Measurements from ENCODE around the gene IQCE. TPM values are rescaled to one million over a fixed set of nuclear protein-coding genes. Genes with fewer than 3 reads are reported as not detected.
"Not testable (repeated sequence)": the region's sequence is repeated elsewhere in the genome, so short reads cannot be mapped to it uniquely, and the experiment has no call there.

IQCE gene
- total and polyA plus RNA-seq, 11 donors, result 5.0 to 14.1 (median 10.3) TPM

DNA sequence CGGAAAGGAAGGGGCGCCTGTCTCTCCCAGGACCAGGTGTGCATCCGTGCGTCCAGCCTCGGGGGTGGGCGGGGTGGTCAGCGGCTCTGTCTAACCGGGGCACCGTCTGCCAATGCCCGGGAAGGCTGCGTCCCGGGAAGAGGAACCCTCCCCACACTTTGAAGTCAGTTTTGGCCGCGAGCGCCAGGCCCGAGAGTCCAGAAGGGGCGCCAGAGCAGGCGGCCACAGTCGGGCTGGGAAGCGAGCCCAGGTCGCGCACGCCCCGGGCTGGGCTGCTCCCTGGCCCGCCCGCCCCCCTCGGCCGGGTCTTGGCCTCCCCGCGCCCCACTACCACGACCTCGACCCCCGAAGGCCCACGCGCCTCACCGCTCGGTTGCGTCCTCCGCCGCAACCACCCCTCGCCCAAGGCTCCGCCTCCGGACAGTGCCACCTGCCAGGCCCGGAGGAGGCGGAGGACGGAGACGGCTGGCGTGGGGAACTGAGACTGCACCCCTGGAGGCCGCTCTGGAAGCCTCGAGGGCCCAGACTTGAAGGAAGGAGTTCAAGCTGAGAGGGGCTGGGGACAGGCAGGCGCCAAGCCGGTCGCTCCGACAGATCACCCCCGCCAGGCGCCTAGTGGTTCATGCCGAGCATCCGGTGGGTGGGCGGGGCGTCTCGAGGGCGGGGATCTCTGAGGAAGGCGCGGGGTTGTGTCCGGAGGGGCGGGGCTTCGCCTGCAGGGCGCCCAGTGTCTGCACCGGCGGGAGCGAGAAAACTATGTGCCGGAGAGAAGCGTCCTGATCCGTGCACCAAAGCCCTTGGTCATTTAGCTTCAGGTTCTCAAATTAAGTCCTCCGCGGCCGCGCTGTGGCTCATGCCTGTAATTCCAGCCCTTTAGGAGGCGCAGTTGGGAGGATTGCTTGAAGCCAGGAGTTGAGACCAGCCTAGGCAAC, 3.4 kb upstream of the IQCE start, which contains the start of gene BRAT1:
Gene BRAT1 (minus strand): TSS at position 404 of the 932 bp plus-strand sequence. CDS start 1,093 bp downstream, outside the sequence.
- intact Hi-C loops (cut with DNase I), result loop anchor here in 4 of 10 donors (2.0 to 10.0 kb wide), 6 partner anchors 33 to 153 kb away; partner anchors contain the start of genes GRIFIN (in 2 of the 4), TTYH3 (in 2 of the 4) and CHST12 (in 1 of the 4)
- peak within 1 kb of the TSS; percentile 94 to 100 (median 99) for H3K27ac ChIP-seq
- no peaks in the 10 kb centered on the region for H3K9me3 ChIP-seq
- H3K27me3 ChIP-seq, result no peaks in the 10 kb centered on the region
- peak; percentile 97 to 99 (median 98) for DNase-seq
- TF ChIP-seq, protein P1, sequence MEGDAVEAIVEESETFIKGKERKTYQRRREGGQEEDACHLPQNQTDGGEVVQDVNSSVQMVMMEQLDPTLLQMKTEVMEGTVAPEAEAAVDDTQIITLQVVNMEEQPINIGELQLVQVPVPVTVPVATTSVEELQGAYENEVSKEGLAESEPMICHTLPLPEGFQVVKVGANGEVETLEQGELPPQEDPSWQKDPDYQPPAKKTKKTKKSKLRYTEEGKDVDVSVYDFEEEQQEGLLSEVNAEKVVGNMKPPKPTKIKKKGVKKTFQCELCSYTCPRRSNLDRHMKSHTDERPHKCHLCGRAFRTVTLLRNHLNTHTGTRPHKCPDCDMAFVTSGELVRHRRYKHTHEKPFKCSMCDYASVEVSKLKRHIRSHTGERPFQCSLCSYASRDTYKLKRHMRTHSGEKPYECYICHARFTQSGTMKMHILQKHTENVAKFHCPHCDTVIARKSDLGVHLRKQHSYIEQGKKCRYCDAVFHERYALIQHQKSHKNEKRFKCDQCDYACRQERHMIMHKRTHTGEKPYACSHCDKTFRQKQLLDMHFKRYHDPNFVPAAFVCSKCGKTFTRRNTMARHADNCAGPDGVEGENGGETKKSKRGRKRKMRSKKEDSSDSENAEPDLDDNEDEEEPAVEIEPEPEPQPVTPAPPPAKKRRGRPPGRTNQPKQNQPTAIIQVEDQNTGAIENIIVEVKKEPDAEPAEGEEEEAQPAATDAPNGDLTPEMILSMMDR (IDR thresholded peaks at IDR 0.05), result peak in 9 of 12 donors; percentile 12 to 67 (median 52)
- peak in 1 of 2 donors; percentile 71 for TF ChIP-seq POLR2A (IDR thresholded peaks at IDR 0.05)
- H3K4me1 ChIP-seq, result peaks cover 0 to 55% (median 29%) of the 10 kb centered on the region in 12 donors
- H3K4me3 ChIP-seq, result peak within 1 kb of the TSS; percentile 66 to 99 (median 88)
- peak; percentile 92 to 96 (median 93) for ATAC-seq
- H3K36me3 ChIP-seq, result peaks cover 0 to 30% (median 3%) of the 10 kb centered on the region in 9 donors
- WGBS, 4 donors, result 0 to 1% (median 0%) methylated on average over 42 to 79 of the region's 79 CpGs

DNA sequence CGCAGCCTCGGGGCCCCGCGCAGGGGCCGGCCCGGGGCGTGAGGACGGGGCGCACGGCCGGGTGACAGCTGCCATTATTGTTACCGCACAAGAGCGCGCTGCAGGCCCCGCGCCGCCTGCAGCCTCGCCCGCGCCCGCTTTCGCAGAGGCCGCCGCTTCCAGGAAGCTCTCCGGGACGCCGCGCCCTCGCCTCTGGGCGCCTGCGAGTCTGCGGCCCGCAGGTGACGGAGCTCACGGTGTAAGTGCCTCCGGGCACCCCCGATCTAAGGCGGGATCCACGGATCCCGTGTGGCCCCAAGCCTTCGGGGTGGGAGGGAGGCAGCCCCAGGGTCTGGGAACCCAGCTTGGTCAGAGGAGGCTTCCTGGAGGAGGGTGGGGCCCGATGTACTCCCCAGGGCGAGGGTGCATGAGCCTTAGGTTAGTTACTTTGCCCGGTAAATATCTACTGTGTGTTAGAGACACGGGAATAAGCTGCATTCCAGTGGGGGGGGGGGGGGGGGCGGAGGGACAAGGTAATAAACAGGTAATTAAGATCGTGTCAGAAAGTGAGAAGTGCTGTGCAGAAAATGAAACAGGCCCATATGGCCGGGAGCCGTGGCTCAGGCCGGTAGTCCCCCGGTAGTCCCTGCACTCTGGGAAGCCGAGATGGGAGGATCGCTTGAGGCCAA, 638 bp downstream of the IQCE start:
- intact Hi-C loops (cut with DNase I), result loop anchor here in 4 of 10 donors (5.0 to 10.0 kb wide), 5 partner anchors 37 to 157 kb away; partner anchors contain the start of genes GRIFIN (in 2 of the 4), TTYH3 (in 2 of the 4) and CHST12 (in 1 of the 4)
- H3K4me1 ChIP-seq, result peaks cover 0 to 37% (median 23%) of the 10 kb centered on the region in 12 donors
- 9 to 41% (median 18%) methylated on average over 12 to 53 of the region's 53 CpGs for WGBS, 4 donors
- H3K27ac ChIP-seq, result peak overlapping the region in 11 of 12 donors; percentile 27 to 77 (median 66)
- H3K4me3 ChIP-seq, result peak overlapping the region; percentile 73 to 97 (median 87)
- no peaks in the 10 kb centered on the region for H3K9me3 ChIP-seq
- H3K27me3 ChIP-seq, result no peaks in the 10 kb centered on the region
- TF ChIP-seq, protein P1 (IDR thresholded peaks at IDR 0.05), result no peak
- TF ChIP-seq POLR2A (IDR thresholded peaks at IDR 0.05), result no peak
- ATAC-seq, result no peak
- no peak for DNase-seq
- no peaks in the 10 kb centered on the region for H3K36me3 ChIP-seq

DNA sequence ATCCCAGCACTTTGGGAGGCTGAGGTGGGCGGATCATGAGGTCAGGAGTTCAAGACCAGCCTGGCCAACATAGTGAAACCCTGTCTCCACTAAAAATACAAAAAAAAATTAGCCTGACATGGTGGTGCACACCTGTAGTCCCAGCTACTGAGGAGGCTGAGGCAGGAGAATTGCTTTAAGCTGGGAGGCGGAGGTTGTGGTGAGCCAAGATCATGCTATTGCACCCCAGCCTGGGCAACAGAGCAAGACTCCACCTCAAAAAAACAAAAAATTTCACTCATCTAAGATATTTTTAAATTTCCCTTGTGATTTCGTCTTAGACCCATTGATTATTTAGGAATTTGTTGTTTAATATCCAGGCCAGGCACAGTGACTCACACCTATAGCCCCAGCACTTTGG, 5.2 kb downstream of the IQCE start:
- peaks cover 0 to 31% (median 15%) of the 10 kb centered on the region in 12 donors for H3K4me1 ChIP-seq
- not testable (repeated sequence) for H3K27me3 ChIP-seq, DNase-seq, H3K9me3 ChIP-seq, H3K4me3 ChIP-seq, H3K27ac ChIP-seq, ATAC-seq, H3K36me3 ChIP-seq
- intact Hi-C loops (cut with DNase I), result loop anchor here in 3 of 10 donors (10.0 kb wide), 3 partner anchors 89 to 121 kb away; partner anchors contain the start of genes AMZ1 (in 1 of the 3) and GRIFIN (in 1 of the 3)
- 89 to 97% (median 97%) methylated on average over 3 of the region's 3 CpGs for WGBS, 4 donors

DNA sequence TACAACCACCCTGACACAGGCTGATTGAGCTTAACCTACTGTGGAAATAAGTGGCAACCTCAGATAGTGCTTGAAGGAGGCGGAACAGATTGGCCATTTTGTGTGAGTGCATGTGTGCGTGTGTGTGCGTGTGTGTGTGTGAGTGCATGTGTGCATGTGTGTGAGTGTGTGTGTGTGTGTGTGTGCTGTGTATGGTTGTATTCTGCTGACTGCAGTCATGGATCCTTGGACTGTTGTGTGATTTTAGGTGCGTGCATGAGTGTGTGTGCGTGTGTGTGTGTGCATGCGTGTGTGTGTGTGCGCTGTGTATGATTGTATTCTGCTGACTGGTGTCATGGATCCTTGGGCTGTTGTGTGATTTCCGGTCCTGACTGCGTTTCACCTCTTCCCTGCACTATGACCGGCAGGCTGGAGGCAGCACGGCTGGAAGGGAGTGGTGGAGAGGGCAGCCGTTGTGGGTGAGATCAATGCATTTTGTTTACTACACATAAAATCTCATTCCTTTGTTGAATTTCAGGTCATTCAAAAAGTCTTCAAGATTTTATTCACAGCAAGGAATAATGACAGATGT, 6.3 kb downstream of the IQCE start:
- no peaks in the 10 kb centered on the region for H3K27me3 ChIP-seq
- no peak for TF ChIP-seq POLR2A (IDR thresholded peaks at IDR 0.05)
- TF ChIP-seq, protein P1 (IDR thresholded peaks at IDR 0.05), result no peak
- peaks cover 0 to 23% (median 10%) of the 10 kb centered on the region in 12 donors for H3K4me1 ChIP-seq
- intact Hi-C loops (cut with DNase I), result loop anchor here in 5 of 10 donors (5.0 to 10.0 kb wide), 5 partner anchors 90 to 120 kb away; partner anchors contain the start of genes AMZ1 (in 1 of the 5) and GRIFIN (in 1 of the 5)
- no peak overlapping the region for H3K27ac ChIP-seq
- WGBS, 4 donors, result 89 to 97% (median 90%) methylated on average over 12 of the region's 12 CpGs
- DNase-seq (no peak), ATAC-seq (no peak)
- peaks cover 0 to 2% (median 0%) of the 10 kb centered on the region in 9 donors for H3K36me3 ChIP-seq
- H3K4me3 ChIP-seq, result no peak overlapping the region
- H3K9me3 ChIP-seq, result no peaks in the 10 kb centered on the region
